G401 (cell line): ENCODE data around the gene ABLIM2. TPM values are rescaled to one million over a fixed set of nuclear protein-coding genes. Genes with fewer than 3 reads are reported as not detected.
A peak's percentile ranks its signal among the peaks of the same experiment; 100 is the strongest.

ENCODE experiments used
- DNase-seq: peaks from one replicate; pipeline ENCODE4 v3.0.0-alpha.2; 2015; ENCODE audit warnings: low spot score
- in situ Hi-C: cut with HindIII; loops from 2 replicates; pipeline ENCODE4 v1.10.0; 2016; ENCODE audit warnings: low sequenced_read_pairs, mixed read lengths
- total RNA-seq: library from RNA; depleted of rRNA; stranded (reverse); fragments of >200 nt; shearing (Covaris generic); gene quantifications from 2 replicates; pipeline ENCODE4 v1.2.3, GENCODE V29; 2014; rRNA removed

The ABLIM2 gene
- 0.37 and 1.3 TPM in 2 replicates for total RNA-seq

DNA sequence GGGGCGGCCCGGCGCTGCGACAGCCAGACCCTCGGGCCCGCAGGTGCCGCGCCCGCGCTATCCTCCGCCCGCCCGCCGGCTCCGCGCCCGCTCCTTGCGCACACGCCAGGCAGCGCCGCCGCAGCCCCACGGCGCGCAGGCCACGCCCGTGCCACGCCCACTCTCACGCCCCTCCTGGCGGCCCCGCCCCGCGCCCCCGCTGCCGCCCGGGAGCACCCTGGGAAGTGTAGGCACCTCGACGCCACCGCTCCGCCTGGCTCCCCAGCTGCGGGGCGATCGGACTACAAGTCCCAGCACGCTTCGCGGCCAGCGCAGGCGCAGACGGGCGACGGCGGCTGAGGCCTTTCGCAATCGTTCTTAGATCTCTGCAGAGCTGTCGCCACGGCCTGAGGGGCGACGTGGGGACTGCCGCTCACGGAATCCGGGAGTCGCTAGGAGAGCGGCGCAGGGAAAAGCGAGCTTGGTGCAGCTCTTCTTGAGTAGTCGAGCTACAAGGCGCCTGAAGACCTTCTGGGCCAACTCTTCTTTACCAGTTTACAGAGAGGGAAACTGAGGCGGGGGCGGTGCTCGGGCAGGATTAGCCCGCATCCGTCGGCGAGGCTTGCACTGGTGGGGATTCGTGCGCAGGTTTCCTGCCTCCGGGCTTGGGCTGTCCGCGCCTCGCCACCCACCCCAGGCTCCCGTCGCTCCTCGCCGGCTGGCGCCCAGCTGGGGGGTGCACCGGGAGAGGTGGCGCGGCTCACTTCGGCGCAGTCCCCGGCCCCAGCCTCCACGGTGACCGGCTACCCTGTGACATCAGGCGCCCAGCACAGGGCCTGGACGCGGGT is at the start of gene ABLIM2:
Gene ABLIM2 (minus strand): TSS at position 104 of the 827 bp plus-strand sequence. CDS start 124 bp downstream, outside the sequence.
- peak; percentile 97 for DNase-seq
- in situ Hi-C loops, result no loop called here

- in situ Hi-C loops, result no loop called here
- DNase-seq, result no peak
Observed at GRCh38 chr4:8207314-8207713, 48.7 kb upstream of the ABLIM2 start.

DNA sequence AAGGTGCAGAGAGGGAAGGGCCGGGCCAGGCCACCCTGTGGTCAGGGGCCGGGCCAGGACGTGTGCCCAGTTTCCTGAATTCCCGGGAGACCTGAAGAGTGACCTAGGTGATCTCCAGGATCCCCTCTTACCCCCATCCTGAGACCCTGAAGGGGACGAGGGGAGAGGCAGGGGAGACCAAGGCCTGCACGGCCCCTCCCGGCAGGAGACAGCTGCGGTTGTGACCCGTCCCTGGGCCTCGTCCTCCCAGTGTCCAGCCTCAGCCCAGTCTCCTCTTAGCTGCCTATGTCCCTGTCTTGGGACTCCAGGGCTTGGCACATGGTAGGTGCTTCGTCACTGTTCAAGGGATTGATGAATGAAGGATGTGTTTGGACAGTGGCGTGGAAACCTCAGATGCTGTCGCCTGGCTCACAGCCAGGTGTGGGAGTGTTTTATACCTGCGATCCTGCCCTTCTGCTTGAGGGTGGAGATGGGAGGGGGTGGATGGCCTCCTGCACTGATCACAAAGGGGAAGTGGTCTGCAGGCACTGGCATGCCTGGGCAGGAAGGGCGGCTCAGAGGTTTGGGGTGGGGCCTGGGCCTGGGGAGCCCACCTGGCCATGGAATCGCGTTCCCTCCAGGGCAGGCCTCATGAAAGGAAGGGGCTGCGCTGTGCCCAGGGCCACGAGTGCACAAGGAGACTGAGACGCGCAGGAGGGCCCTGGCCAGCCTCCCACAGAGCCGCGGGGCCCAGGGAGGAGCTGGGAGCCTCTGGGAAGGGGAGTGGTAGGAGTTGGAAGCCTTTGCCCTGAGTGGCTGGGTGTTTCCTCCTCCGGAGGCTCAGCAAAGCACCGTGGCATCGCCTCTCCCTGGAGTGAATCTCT is 47.4 kb upstream of the ABLIM2 start:
- DNase-seq, result no peak
- in situ Hi-C loops, result no loop called here

- in situ Hi-C loops, result no loop called here
- DNase-seq, result no peak
Observed at GRCh38 chr4:8205241-8205707, 46.7 kb upstream of the ABLIM2 start.

- in situ Hi-C loops, result no loop called here
- no peak for DNase-seq
Observed at GRCh38 chr4:8204576-8205227, 46.1 kb upstream of the ABLIM2 start.

DNA sequence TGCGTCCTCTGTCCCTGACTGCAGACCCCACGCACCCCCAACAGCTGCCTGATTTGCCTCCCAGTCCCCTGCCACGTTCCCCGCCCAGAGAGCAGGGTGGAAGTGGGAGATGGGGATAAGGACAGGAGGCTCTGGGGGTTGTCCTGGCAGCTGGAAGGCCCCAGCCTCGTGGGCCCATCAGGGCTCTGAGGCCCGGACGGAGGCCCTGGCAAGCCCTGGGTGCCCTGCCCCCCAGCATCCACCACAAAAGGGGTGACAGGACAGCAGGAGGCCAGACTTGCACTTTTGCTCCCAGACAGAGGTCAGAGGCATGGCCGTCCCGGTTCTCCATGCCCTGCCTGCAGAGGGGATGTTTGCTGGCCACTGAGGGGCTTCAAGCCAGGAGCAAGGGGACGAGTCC is 45.2 kb upstream of the ABLIM2 start:
- in situ Hi-C loops, result no loop called here
- DNase-seq, result no peak

GRCh38 chr4:8203052-8203401 is 44.4 kb upstream of the ABLIM2 start:
- in situ Hi-C loops, result no loop called here
- no peak for DNase-seq

GRCh38 chr4:8202108-8203051 is 43.8 kb upstream of the ABLIM2 start:
- DNase-seq, result no peak
- in situ Hi-C loops, result no loop called here

GRCh38 chr4:8201321-8201781 is 42.7 kb upstream of the ABLIM2 start:
- in situ Hi-C loops, result no loop called here
- DNase-seq, result no peak

GRCh38 chr4:8200302-8200975 is 41.8 kb upstream of the ABLIM2 start:
- in situ Hi-C loops, result no loop called here
- no peak for DNase-seq

DNA sequence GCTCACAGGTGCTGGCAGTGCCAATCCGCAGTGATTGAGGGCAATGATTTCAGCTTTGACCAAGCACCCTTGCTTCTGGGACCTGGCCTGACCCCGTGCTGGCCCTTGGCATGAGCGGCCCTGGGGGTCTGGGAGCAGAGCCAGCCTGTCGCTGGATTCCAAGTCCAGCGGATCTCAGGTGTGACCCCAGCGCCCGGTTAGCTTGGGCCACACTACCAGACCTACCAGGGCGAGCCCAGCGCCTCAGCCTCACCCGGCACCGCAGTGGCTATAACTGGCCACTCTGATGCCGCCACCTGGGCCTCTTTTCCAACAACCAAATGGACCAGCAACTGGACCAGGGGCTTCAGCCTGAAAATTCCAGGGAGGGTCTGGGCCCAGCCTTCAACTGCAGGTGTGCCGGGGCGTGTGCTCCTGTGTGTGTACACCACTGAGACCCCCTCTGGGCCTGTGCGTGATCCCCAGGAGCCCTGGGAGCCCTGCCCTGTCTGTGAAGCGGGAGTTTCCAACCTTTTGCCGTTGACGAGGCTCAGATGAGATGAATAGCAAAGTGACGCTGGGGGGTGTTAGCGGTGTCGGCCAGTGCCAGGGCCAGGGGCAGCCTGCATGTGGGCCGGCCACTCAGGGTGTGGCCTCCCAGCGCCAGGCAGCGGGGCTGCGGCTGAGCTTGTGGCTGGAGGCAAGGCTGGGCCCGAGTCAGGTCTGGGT is 41.1 kb upstream of the ABLIM2 start:
- in situ Hi-C loops, result no loop called here
- DNase-seq, result no peak

DNA sequence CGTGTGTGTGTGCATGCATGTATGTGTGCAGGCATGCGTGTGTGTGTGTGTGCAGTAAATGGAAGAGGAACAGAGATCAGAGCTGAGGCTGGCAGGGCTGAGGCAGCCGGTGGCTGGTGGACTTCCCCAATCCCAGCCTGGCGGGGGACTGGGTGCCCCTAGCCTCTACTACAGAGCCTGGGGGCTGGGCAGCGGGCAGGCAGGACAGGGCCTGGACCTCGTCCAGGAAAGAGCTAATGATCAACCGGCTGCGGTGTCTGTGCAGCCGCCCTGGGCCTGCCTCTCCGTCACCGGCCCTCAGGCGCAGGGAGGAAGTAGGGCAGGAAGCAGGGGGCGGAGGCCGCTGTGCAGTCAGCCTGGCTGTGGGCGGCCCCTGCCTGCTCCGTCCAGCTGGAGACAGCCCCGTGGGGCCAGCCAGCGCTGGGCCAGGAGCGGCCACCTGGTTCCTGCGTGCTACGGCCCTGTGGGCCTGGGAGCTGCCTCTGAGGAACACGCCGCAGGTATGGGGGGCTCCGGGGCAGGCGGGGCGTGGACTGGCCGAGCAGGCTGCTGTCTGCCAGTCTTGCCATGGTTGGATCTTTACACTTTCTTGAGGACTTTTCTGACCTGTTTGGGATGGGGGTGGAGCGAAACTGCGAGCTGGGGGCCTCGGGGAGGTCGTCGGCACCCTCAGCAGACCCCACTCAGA is 40.4 kb upstream of the ABLIM2 start, which contains the start of gene SH3TC1:
Gene SH3TC1 (plus strand): TSS at position 385 of the 688 bp plus-strand sequence. CDS start 5,905 bp downstream, outside the sequence.
- peak; percentile 40 for DNase-seq
- in situ Hi-C loops, result no loop called here

DNA sequence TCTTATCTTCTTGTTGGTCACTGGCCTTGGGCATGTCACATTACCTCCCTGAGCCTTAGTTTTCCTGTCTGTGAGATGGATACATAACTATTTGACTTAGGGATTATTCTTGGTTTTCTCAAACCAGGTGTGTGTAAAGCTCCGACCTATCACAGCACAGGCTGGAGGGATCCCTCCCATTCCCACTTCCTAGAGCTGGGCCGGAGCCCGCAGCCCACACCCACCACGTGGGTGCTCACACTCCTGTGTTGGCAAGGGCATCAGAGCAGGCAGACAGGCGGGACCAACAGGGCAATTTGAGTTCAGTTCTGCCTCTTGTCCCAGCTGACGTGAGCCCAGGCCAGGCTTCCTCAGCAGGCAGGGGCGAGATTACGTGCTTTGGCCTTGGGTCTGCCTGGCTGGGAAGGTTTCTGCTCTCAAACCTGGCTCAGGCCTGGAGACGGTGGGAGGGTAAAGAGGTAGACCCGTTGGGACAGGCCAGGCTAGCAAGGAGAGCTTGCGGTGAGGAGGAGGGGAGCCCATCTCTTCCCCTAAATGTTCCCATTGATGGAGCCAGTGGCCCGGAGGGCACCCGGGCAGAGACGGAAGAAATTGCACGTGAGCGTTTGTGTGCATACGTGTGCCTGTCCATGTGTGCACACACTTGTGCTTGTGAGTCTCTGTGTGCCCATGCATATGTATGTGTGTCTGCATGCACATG is 39.7 kb upstream of the ABLIM2 start:
- no peak for DNase-seq
- in situ Hi-C loops, result no loop called here

GRCh38 chr4:8197521-8197920 is 38.9 kb upstream of the ABLIM2 start:
- DNase-seq, result no peak
- in situ Hi-C loops, result no loop called here

GRCh38 chr4:8195841-8196458 is 37.3 kb upstream of the ABLIM2 start:
- in situ Hi-C loops, result no loop called here
- DNase-seq, result no peak

- in situ Hi-C loops, result no loop called here
- no peak for DNase-seq
Observed at GRCh38 chr4:8195431-8195830, 36.8 kb upstream of the ABLIM2 start.
